Ecto neural progenitor cell (in vitro differentiated cells): ENCODE data around the gene PCDHGB4.
"Not testable (repeated sequence)": the region's sequence is repeated elsewhere in the genome, so short reads cannot be mapped to it uniquely, and the experiment has no call there.

Experiments used
- DNase-seq: peaks from one replicate; pipeline ENCODE4 v3.0.0-alpha.2; 2018; ENCODE audit warnings: low spot score

The PCDHGB4 gene

DNA sequence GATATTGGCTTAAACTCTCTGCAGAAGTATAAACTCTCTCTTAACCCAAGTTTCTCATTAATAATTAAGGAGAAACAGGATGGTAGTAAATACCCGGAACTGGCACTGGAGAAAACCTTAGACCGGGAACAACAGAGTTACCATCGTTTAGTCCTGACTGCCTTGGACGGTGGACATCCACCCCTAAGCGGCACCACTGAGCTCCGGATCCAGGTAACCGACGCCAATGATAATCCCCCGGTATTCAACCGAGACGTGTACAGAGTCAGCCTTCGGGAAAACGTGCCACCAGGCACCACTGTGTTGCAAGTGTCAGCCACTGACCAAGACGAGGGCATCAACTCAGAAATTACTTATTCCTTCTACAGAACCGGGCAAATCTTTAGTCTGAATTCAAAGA, 11.1 kb downstream of the PCDHGB4 start:
- no peak for DNase-seq

DNA sequence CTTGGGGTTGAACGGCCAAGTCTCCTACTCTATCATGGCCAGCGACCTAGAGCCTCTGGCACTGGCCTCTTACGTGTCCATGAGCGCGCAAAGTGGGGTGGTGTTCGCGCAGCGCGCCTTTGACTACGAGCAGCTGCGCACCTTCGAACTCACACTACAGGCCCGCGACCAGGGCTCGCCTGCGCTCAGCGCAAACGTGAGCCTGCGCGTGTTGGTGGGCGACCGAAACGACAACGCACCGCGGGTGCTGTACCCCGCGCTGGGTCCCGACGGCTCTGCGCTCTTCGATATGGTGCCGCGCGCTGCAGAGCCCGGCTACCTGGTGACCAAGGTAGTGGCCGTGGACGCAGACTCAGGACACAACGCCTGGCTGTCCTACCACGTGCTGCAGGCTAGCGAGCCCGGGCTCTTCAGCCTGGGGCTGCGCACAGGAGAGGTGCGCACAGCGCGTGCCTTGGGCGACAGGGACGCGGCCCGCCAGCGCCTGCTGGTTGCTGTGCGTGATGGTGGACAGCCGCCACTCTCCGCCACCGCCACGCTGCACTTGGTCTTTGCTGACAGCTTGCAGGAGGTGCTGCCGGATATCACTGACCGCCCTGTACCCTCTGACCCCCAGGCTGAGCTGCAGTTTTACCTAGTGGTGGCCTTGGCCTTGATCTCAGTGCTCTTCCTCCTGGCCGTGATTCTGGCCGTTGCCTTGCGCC, 12.2 kb downstream of the PCDHGB4 start:
- DNase-seq = no peak

- DNase-seq = no peak
Measured at GRCh38 chr5:141402553-141403243, 15.2 kb downstream of the PCDHGB4 start, which contains the start of gene PCDHGA9. Gene PCDHGA9, plus strand, starts transcription at chr5:141402778. Its CDS starts 175 bp downstream, at chr5:141402953.

- DNase-seq = no peak
Measured at GRCh38 chr5:141403387-141403786, 15.9 kb downstream of the PCDHGB4 start.

DNA sequence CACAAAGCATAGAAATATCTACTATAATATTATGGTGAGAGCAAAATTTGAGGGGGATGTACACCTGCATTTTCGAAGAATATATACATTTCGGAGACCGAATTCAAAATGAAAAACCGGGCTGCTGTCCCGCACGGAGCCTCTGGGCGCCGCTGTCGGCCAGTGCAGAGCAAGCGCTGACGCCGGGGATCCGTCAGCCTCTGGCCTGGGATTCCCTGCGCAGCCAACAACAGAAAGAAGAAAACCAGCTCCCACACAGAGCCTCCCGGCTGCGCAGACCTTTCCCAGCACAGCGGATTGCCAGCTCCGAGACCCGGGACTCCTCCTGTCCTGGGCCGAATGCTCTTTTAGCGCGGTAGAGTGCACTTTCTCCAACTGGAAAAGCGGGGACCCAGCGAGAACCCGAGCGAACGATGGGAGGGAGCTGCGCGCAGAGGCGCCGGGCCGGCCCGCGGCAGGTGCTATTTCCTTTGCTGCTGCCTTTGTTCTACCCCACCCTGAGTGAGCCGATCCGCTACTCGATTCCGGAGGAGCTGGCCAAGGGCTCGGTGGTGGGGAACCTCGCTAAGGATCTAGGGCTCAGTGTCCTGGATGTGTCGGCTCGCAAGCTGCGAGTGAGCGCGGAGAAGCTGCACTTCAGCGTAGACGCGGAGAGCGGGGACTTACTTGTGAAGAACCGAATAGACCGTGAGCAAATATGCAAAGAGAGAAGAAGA, 20.4 kb downstream of the PCDHGB4 start, which contains the start of gene PCDHGB6:
PCDHGB6 (plus strand) TSS at position 232 of the 716 bp plus-strand sequence; CDS start at position 414, 182 bp downstream.
- DNase-seq = peak; percentile 72

- no peak for DNase-seq
Measured at GRCh38 chr5:141409598-141410306, 22.3 kb downstream of the PCDHGB4 start.

DNA sequence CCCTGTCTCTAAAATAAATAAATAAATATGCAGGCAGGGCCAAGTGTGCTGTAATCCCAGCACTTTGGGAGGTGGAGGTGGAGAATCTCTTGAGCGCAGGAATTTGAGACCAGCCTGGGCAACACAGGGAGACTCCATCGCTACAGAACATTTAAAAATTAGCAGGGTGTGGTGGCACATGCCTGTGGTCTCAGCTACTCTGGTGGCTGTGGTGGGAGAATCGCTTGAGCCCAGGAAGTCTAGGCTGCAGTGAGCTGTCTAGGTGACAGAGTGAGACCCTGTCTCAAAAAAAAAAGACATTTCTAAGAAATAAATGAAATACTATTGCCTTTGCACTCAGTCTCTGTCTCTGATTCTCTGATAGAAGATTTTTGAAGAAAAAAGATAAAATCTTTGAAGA, 24.1 kb downstream of the PCDHGB4 start:
- no peak for DNase-seq

- no peak for DNase-seq
Measured at GRCh38 chr5:141412854-141413539, 25.5 kb downstream of the PCDHGB4 start, which contains the start of gene PCDHGA10. Gene PCDHGA10, plus strand, starts transcription at chr5:141412987. Its CDS starts 189 bp downstream, at chr5:141413176.

GRCh38 chr5:141413540-141414069, 26.1 kb downstream of the PCDHGB4 start:
- no peak for DNase-seq

DNA sequence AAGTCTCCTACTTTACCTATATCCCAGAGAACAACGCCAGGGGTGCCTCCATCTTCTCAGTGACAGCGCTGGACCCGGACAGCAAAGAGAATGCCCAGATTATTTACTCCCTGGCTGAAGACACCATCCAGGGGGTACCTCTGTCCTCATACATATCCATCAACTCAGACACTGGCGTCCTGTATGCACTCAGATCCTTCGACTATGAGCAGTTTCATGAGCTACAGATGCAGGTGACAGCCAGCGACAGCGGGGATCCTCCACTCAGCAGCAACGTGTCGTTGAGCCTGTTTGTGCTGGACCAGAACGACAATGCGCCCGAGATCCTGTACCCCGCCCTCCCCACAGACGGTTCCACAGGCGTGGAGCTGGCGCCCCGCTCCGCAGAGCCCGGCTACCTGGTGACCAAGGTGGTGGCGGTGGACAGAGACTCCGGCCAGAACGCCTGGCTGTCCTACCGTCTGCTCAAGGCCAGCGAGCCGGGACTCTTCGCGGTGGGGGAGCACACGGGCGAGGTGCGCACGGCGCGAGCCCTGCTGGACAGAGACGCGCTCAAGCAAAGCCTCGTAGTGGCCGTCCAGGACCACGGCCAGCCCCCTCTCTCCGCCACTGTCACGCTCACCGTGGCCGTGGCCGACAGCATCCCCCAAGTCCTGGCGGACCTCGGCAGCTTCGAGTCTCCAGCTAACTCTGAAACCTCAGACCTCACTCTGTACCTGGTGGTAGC, 27.2 kb downstream of the PCDHGB4 start:
- DNase-seq = not testable (repeated sequence)

GRCh38 chr5:141415275-141415618, 27.7 kb downstream of the PCDHGB4 start:
- DNase-seq = not testable (repeated sequence)

- DNase-seq = peak; percentile 87
Measured at GRCh38 chr5:141417494-141418172, 30.1 kb downstream of the PCDHGB4 start, which contains the start of gene PCDHGB7. Gene PCDHGB7, plus strand, starts transcription at chr5:141417677. Its CDS starts 183 bp downstream, at chr5:141417860.

- DNase-seq = no peak
Measured at GRCh38 chr5:141419074-141419880, 31.8 kb downstream of the PCDHGB4 start.

DNA sequence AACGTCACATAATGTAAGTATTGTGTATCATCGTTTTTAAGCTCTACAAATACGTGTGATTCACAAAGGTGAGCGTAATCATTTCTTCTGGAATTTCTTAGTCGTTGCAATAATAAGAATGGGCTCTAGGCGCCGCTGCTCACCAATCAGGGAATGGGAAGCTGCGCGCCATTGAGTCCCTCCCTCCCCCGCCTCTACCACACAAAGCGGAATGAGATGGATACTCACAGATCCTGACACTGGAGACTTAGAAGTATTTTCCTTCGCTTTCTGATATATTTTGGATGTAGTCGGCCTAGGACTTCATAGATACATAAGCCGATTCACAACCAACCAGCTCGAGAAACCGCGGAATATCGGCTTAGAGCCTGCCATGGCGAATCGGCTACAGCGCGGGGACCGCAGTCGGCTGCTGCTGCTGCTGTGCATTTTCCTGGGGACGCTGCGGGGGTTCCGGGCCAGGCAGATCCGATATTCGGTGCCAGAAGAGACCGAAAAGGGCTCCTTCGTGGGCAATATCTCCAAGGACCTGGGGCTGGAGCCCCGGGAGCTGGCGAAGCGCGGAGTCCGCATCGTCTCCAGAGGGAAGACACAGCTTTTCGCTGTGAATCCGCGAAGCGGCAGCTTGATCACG, 33.5 kb downstream of the PCDHGB4 start, which contains the start of gene PCDHGA11:
PCDHGA11 (plus strand) TSS at position 197 of the 634 bp plus-strand sequence; CDS start at position 374, 177 bp downstream.
- peak; percentile 63 for DNase-seq

DNA sequence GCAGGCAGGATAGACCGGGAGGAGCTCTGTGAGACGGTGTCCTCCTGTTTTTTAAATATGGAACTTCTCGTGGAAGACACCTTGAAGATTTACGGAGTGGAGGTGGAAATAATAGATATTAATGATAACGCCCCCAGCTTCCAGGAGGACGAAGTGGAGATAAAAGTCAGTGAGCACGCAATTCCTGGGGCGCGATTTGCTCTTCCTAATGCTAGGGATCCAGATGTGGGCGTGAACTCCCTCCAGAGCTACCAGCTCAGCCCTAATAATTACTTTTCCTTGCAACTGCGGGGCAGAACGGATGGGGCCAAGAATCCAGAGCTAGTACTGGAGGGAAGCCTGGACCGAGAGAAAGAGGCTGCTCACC, 34.0 kb downstream of the PCDHGB4 start:
- DNase-seq = no peak

GRCh38 chr5:141422742-141423291, 35.3 kb downstream of the PCDHGB4 start:
- DNase-seq = no peak

GRCh38 chr5:141427783-141428426, 40.4 kb downstream of the PCDHGB4 start:
- no peak for DNase-seq
